Body of pancreas (tissue), 4 donors: ENCODE measurements around the gene IP6K3.

Experiments
- POLR2A ChIP-seq, 3 donors: fragments of 450-650 bp; IDR thresholded peaks; one replicate each; pipeline ENCODE4 v1.6.1; 2016; ENCODE audit warnings: antibody characterized with exemption in 3 of 3, mild to moderate bottlenecking in 2 of 3
- TF ChIP-seq, protein P1 (sequence below), 7 experiments: fragments of 450-650 bp in 4 of 7; fragments of 200-600 bp in 3 of 7; sonication (generic) in 3 of 7; IDR thresholded peaks; one replicate each; pipeline ENCODE4 v1.5.1; 2016 to 2019; ENCODE audit warnings: antibody characterized with exemption in 7 of 7

DNA sequence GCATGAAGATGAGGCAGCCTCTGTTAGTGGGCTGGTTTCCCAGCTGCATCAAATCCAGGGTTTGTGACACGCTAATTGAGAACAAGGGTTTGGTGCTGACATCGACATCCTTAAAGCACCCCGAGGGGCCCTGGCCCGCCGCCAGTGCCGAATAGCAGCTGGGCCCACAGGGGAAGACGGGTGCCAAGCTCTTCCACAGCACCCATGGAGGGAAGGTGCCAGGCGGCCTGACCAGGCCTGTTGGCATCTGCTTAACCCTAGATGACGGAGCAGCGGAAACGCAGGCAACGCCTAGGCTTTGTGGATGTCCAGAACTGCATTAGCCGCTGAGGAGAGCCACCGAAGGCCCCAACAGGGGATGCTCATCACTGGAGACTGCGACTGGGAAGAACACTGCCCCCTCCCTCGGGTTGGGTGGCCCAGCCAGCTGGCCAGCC is 51.2 kb downstream of the IP6K3 start:
- TF ChIP-seq, protein P1, sequence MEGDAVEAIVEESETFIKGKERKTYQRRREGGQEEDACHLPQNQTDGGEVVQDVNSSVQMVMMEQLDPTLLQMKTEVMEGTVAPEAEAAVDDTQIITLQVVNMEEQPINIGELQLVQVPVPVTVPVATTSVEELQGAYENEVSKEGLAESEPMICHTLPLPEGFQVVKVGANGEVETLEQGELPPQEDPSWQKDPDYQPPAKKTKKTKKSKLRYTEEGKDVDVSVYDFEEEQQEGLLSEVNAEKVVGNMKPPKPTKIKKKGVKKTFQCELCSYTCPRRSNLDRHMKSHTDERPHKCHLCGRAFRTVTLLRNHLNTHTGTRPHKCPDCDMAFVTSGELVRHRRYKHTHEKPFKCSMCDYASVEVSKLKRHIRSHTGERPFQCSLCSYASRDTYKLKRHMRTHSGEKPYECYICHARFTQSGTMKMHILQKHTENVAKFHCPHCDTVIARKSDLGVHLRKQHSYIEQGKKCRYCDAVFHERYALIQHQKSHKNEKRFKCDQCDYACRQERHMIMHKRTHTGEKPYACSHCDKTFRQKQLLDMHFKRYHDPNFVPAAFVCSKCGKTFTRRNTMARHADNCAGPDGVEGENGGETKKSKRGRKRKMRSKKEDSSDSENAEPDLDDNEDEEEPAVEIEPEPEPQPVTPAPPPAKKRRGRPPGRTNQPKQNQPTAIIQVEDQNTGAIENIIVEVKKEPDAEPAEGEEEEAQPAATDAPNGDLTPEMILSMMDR (IDR thresholded peaks at IDR 0.05) = no peak
- no peak for TF ChIP-seq POLR2A (IDR thresholded peaks at IDR 0.05)
